DND-41 (cell line): Measurements from ENCODE around the gene RNASE1.
A peak's percentile ranks its signal among the peaks of the same experiment; 100 is the strongest.

Experiments
- ATAC-seq: fragments of 200-7000 bp; cut with Tn5 transposase; 3 replicates; pipeline ENCODE4 v1.9.1; 2021; ENCODE audit warnings: low read depth; ENCODE audit not compliant: insufficient read depth
- DNase-seq: peaks from one replicate; pipeline ENCODE4 v3.0.0-alpha.2; 2020
- H2AFZ ChIP-seq: 2 replicates; pipeline ENCODE4 v1.6.0; 2012; ENCODE audit warnings: low read depth, low read length
- H3K27ac ChIP-seq: 2 replicates; pipeline ENCODE4 v1.5.1; 2012; ENCODE audit warnings: low read length, inconsistent platforms
- H3K27me3 ChIP-seq: fragments of 200-600 bp; sonication (generic); 2 replicates; pipeline ENCODE4 v1.6.0; 2012; ENCODE audit warnings: low read length, mild to moderate bottlenecking, inconsistent platforms; ENCODE audit not compliant: insufficient read depth, poor library complexity
- H3K36me3 ChIP-seq: 2 replicates; pipeline ENCODE4 v1.5.1; 2012; ENCODE audit warnings: low read length, inconsistent platforms; ENCODE audit not compliant: insufficient read depth
- H3K4me1 ChIP-seq: 2 replicates; pipeline ENCODE4 v1.5.1; 2012; ENCODE audit warnings: mild to moderate bottlenecking, low read length; ENCODE audit not compliant: insufficient read depth
- H3K4me2 ChIP-seq: 2 replicates; pipeline ENCODE4 v1.6.0; 2012; ENCODE audit warnings: mild to moderate bottlenecking, moderate library complexity, low read length, inconsistent platforms; ENCODE audit not compliant: insufficient read depth
- H3K4me3 ChIP-seq, 2 experiments: fragments of 200-600 bp in 1 of 2; shearing (Covaris generic) in 1 of 2; 2 replicates each; pipeline ENCODE4 v1.5.1; 2012 to 2016; ENCODE audit warnings: inconsistent platforms in 2 of 2, low read length in 2 of 2, mild to moderate bottlenecking in 2 of 2, low read depth in 1 of 2, moderate library complexity in 1 of 2
- H3K79me2 ChIP-seq: 2 replicates; pipeline ENCODE4 v1.6.0; 2012; ENCODE audit warnings: low read length, inconsistent platforms; ENCODE audit not compliant: insufficient read depth
- H3K9ac ChIP-seq: 2 replicates; pipeline ENCODE4 v1.6.0; 2012; ENCODE audit warnings: low read depth, mild to moderate bottlenecking, inconsistent platforms, low read length, moderate library complexity
- H3K9me3 ChIP-seq: 2 replicates; pipeline ENCODE4 v1.5.1; 2012; ENCODE audit warnings: low read length, moderate library complexity, mild to moderate bottlenecking, inconsistent platforms; ENCODE audit not compliant: insufficient read depth, severe bottlenecking
- H4K20me1 ChIP-seq: 2 replicates; pipeline ENCODE4 v1.6.0; 2012; ENCODE audit warnings: low read length; ENCODE audit not compliant: insufficient read depth
- CTCF ChIP-seq: IDR thresholded peaks from 2 replicates; pipeline ENCODE4 v1.5.1; 2012; ENCODE audit warnings: borderline replicate concordance, low read length, moderate library complexity, mild to moderate bottlenecking; ENCODE audit not compliant: poor library complexity, severe bottlenecking; ENCODE audit errors: extremely low read depth
- EZH2 ChIP-seq: IDR thresholded peaks from 3 replicates; pipeline ENCODE4 v1.6.1; 2012; ENCODE audit warnings: borderline replicate concordance, low read depth, mild to moderate bottlenecking, moderate library complexity, low read length, inconsistent platforms; ENCODE audit not compliant: severe bottlenecking

The RNASE1 gene

DNA sequence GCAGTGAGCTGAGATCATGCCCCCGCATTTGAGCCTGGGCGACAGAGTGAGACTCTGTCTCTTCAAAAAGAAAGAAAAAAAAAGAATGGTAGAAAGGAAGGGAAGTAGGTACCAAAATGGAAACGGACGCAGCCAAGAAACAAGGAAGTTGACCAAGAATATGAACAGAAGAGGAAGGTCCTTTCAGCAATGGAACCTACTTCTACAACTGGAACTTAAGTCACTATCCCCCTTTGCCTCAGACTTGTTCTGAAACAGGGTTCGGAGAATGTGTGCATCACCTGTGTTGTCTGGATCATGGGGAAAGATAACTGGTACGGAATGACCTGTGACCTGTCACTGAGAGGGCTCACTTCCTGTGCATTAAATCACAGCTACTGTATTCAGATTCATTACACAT lies 43.9 kb upstream of the RNASE1 start:
- H3K36me3 ChIP-seq, result no peaks in the 10 kb centered on the region
- H3K4me2 ChIP-seq, result no peak overlapping the region
- no peak overlapping the region for H3K9ac ChIP-seq
- TF ChIP-seq EZH2, result no peak
- no peaks in the 10 kb centered on the region for H4K20me1 ChIP-seq
- no peak for ATAC-seq
- no peaks in the 10 kb centered on the region for H3K79me2 ChIP-seq
- H2AFZ ChIP-seq, result no peak overlapping the region
- H3K27me3 ChIP-seq, result peaks cover 13% of the 10 kb centered on the region
- no peak overlapping the region for H3K4me3 ChIP-seq
- no peaks in the 10 kb centered on the region for H3K9me3 ChIP-seq
- DNase-seq, result no peak
- no peak overlapping the region for H3K27ac ChIP-seq
- H3K4me1 ChIP-seq, result no peaks in the 10 kb centered on the region

GRCh38 chr14:20841096-20841495 lies 38.5 kb upstream of the RNASE1 start:
- Histone ChIP-seq H3K27ac (no peak overlapping the region), H3K4me2 (no peak overlapping the region), H4K20me1 (no peaks in the 10 kb centered on the region), H3K4me3 (no peak overlapping the region), H3K9me3 (no peaks in the 10 kb centered on the region), H3K36me3 (no peaks in the 10 kb centered on the region), H3K79me2 (no peaks in the 10 kb centered on the region), H2AFZ (no peak overlapping the region), H3K27me3 (peaks cover 5% of the 10 kb centered on the region), H3K4me1 (no peaks in the 10 kb centered on the region), H3K9ac (no peak overlapping the region)
- ATAC-seq (no peak), DNase-seq (no peak)
- no peak for TF ChIP-seq CTCF

GRCh38 chr14:20837831-20838230 lies 35.2 kb upstream of the RNASE1 start:
- no peaks in the 10 kb centered on the region for H3K27me3 ChIP-seq
- no peaks in the 10 kb centered on the region for H3K4me1 ChIP-seq
- DNase-seq, result no peak
- no peaks in the 10 kb centered on the region for H4K20me1 ChIP-seq
- H2AFZ ChIP-seq, result no peak overlapping the region
- no peak overlapping the region for H3K4me3 ChIP-seq
- H3K9me3 ChIP-seq, result no peaks in the 10 kb centered on the region
- ATAC-seq, result no peak
- TF ChIP-seq CTCF (no peak), EZH2 (no peak)
- H3K9ac ChIP-seq, result no peak overlapping the region
- H3K79me2 ChIP-seq, result no peaks in the 10 kb centered on the region
- H3K36me3 ChIP-seq, result no peaks in the 10 kb centered on the region
- no peak overlapping the region for H3K4me2 ChIP-seq
- no peak overlapping the region for H3K27ac ChIP-seq

- Histone ChIP-seq H3K4me2 (no peak overlapping the region), H3K79me2 (no peaks in the 10 kb centered on the region), H3K27me3 (no peaks in the 10 kb centered on the region), H3K4me3 (no peak overlapping the region), H2AFZ (no peak overlapping the region), H3K27ac (no peak overlapping the region), H3K9me3 (no peaks in the 10 kb centered on the region), H3K9ac (no peak overlapping the region), H3K4me1 (no peaks in the 10 kb centered on the region), H3K36me3 (no peaks in the 10 kb centered on the region), H4K20me1 (no peaks in the 10 kb centered on the region)
- no peak for DNase-seq
- ATAC-seq, result no peak
- TF ChIP-seq EZH2, result no peak
- TF ChIP-seq CTCF, result peak; percentile 29
Measured at GRCh38 chr14:20836668-20837338, 34.2 kb upstream of the RNASE1 start.
